SK-N-SH (cell line): ENCODE measurements around the gene STX19.

Experiments used
- CTCF ChIP-seq: fragments of 200-600 bp; sonication (generic); IDR thresholded peaks from 2 replicates; pipeline ENCODE4 v1.6.1; 2017; ENCODE audit warnings: antibody characterized with exemption, mild to moderate bottlenecking, moderate library complexity
- EZH2phosphoT487 ChIP-seq: fragments of 200-600 bp; sonication (generic); IDR thresholded peaks from 2 replicates; pipeline ENCODE4 v1.6.1; 2017; ENCODE audit warnings: low read depth, mixed run types, mild to moderate bottlenecking, antibody characterized with exemption, moderate library complexity, borderline replicate concordance
- POLR2AphosphoS5 ChIP-seq: IDR thresholded peaks from 2 replicates; pipeline ENCODE4 v1.6.1; 2012; ENCODE audit warnings: low read depth, low read length
- RXRA ChIP-seq: IDR thresholded peaks from 2 replicates; pipeline ENCODE4 v1.4.0; 2012; ENCODE audit warnings: low read depth, mild to moderate bottlenecking, borderline replicate concordance
- YY1 ChIP-seq: IDR thresholded peaks from 2 replicates; pipeline ENCODE4 v1.4.0; 2012; ENCODE audit warnings: low read depth, mild to moderate bottlenecking
- ZBTB33 ChIP-seq: IDR thresholded peaks from 2 replicates; pipeline ENCODE4 v1.4.0; 2012; ENCODE audit warnings: low read depth, borderline replicate concordance

- TF ChIP-seq POLR2AphosphoS5 = peak; percentile 77
- peak; percentile 99 for TF ChIP-seq ZBTB33
- TF ChIP-seq CTCF = no peak
- no peak for TF ChIP-seq RXRA
- TF ChIP-seq YY1 = no peak
- no peak for TF ChIP-seq EZH2phosphoT487
These were observed 34.4 kb upstream of the STX19 start, which contains the start of the genes DHFR2 and NSUN3 for GRCh38 chr3:94062513-94063404.
